Fibroblast of villous mesenchyme (primary cell): Measurements from ENCODE around the gene ADGRE2. TPM values are rescaled to one million over a fixed set of nuclear protein-coding genes. Genes with fewer than 3 reads are reported as not detected.

ENCODE experiments used
- DNase-seq: peaks from one replicate; pipeline ENCODE4 v3.0.0-alpha.2; 2010; ENCODE audit warnings: low read depth
- H3K4me3 ChIP-seq: 2 replicates; pipeline ENCODE4 v1.5.1; 2011; ENCODE audit warnings: low read depth, mild to moderate bottlenecking, low read length
- CTCF ChIP-seq: IDR thresholded peaks from 2 replicates; pipeline ENCODE4 v1.5.1; 2012; ENCODE audit warnings: low read depth, mild to moderate bottlenecking, low read length; ENCODE audit not compliant: insufficient read depth
- total RNA-seq: library from RNA; depleted of rRNA; stranded (reverse); fragments of >200 nt; gene quantifications from 2 replicates; pipeline ENCODE4 v1.2.3, GENCODE V29; 2012

ADGRE2 gene
- total RNA-seq, 1 donor: 0.43 TPM

GRCh38 chr19:14748601-14749000 is 29.8 kb downstream of the ADGRE2 start:
- TF ChIP-seq CTCF: no peak
- no peak overlapping the region for H3K4me3 ChIP-seq
- DNase-seq: no peak

- TF ChIP-seq CTCF: no peak
- H3K4me3 ChIP-seq: no peak overlapping the region
- no peak for DNase-seq
Measured at GRCh38 chr19:14746886-14747285, 31.5 kb downstream of the ADGRE2 start.

- no peak for DNase-seq
- no peak for TF ChIP-seq CTCF
- no peak overlapping the region for H3K4me3 ChIP-seq
Measured at GRCh38 chr19:14735915-14736314, 42.4 kb downstream of the ADGRE2 start.

- no peak for TF ChIP-seq CTCF
- H3K4me3 ChIP-seq: no peak overlapping the region
- DNase-seq: no peak
Measured at GRCh38 chr19:14733574-14733973, 44.8 kb downstream of the ADGRE2 start.

GRCh38 chr19:14732510-14732909 is 45.9 kb downstream of the ADGRE2 start:
- no peak for DNase-seq
- no peak overlapping the region for H3K4me3 ChIP-seq
- TF ChIP-seq CTCF: no peak

GRCh38 chr19:14731200-14731599 is 47.2 kb downstream of the ADGRE2 start:
- DNase-seq: no peak
- no peak for TF ChIP-seq CTCF
- H3K4me3 ChIP-seq: no peak overlapping the region

- DNase-seq: no peak
- H3K4me3 ChIP-seq: no peak overlapping the region
- no peak for TF ChIP-seq CTCF
Measured at GRCh38 chr19:14728595-14728994, 49.8 kb downstream of the ADGRE2 start.
